Measurements from ENCODE around the gene GPR31. TPM values are rescaled to one million over a fixed set of nuclear protein-coding genes. Genes with fewer than 3 reads are reported as not detected.

Gene GPR31
- total and polyA plus RNA-seq, 2 of the 4 experiments (the other 2 are of a cell fraction), result not detected

GRCh38 chr6:167164261-167164660 is 6.5 kb upstream of the GPR31 start:
- no peak overlapping the region for H3K9ac ChIP-seq (ENCODE audit: low read depth, low read length)
- in situ Hi-C loops (cut with MboI; ENCODE audit: low sequenced_read_pairs) (no loop called here), dilution Hi-C loops (cut with HindIII; ENCODE audit: low sequenced_read_pairs, unreplicated experiment) (no loop called here), intact Hi-C loops (cut with micrococcal nuclease) (no loop called here)
- H3K9me1 ChIP-seq (ENCODE audit: insufficient read depth, low read length), result no peaks in the 10 kb centered on the region
- H3K9me3 ChIP-seq (ENCODE audit: control insufficient read depth, insufficient read depth, low read length), result peaks cover 4% of the 10 kb centered on the region
- no peak overlapping the region for H2AK9ac ChIP-seq (replicated peaks; ENCODE audit: low read depth, low read length, poor library complexity)
- H2BK20ac ChIP-seq (ENCODE audit: low read depth, low read length), result no peak overlapping the region
- no peak overlapping the region for H3K18ac ChIP-seq (ENCODE audit: low read depth, low read length)
- no peak overlapping the region for H3K4me3 ChIP-seq (ENCODE audit: insufficient read depth, low read depth, low read length)
- POLR2A ChIA-PET (ENCODE audit: unreplicated experiment), result no interaction called here
- ATAC-seq (ENCODE audit: low read depth), result no peak
- CTCF ChIA-PET, result no interaction called here
- no peaks in the 10 kb centered on the region for H3K79me1 ChIP-seq (ENCODE audit: low read depth in 1 of 2, low read length in 2 of 2)
- no peak for TF ChIP-seq ELK1 (IDR thresholded peaks at IDR 0.05; ENCODE audit: borderline replicate concordance, low read depth, low read length)
- no peak for TF ChIP-seq SMC3 (IDR thresholded peaks at IDR 0.05; ENCODE audit: low read depth, low read length)
- TF ChIP-seq CHD1 (IDR thresholded peaks at IDR 0.05; ENCODE audit: low read depth, low read length), result no peak
- TF ChIP-seq RAD21 (IDR thresholded peaks at IDR 0.05; ENCODE audit: low read length), result no peak
- TF ChIP-seq USF2 (IDR thresholded peaks at IDR 0.05; ENCODE audit: low read depth, low read length), result no peak
- TF ChIP-seq FOS (IDR thresholded peaks at IDR 0.05; ENCODE audit: low read depth, low read length), result no peak
- TF ChIP-seq CEBPB (IDR thresholded peaks at IDR 0.05; ENCODE audit: low read depth, low read length), result no peak
- no peak for TF ChIP-seq CTCF (conservative IDR thresholded peaks at IDR 0.05; ENCODE audit: low read depth, low read length)
- TF ChIP-seq BHLHE40 (IDR thresholded peaks at IDR 0.05; ENCODE audit: low read depth, low read length), result no peak
- no peak for TF ChIP-seq RCOR1 (IDR thresholded peaks at IDR 0.05; ENCODE audit: insufficient replicate concordance, low read length)
- no peak for TF ChIP-seq MXI1 (IDR thresholded peaks at IDR 0.05; ENCODE audit: borderline replicate concordance, low read depth, low read length)
- no peak for TF ChIP-seq MAZ (IDR thresholded peaks at IDR 0.05; ENCODE audit: borderline replicate concordance, low read depth, low read length)
- no peak for TF ChIP-seq RFX5 (IDR thresholded peaks at IDR 0.05; ENCODE audit: low read depth, low read length)
- TF ChIP-seq NFE2L2 (IDR thresholded peaks at IDR 0.05; ENCODE audit: low read depth, low read length), result no peak
- no peak for TF ChIP-seq POLR2A (IDR thresholded peaks at IDR 0.05; ENCODE audit: low read depth, low read length)
- TF ChIP-seq MAFK (IDR thresholded peaks at IDR 0.05; ENCODE audit: low read depth, low read length), result no peak
- no peaks in the 10 kb centered on the region for H3K36me3 ChIP-seq (ENCODE audit: control insufficient read depth, insufficient read depth, low read length)
- H2BK120ac ChIP-seq (ENCODE audit: low read depth, low read length), result no peak overlapping the region
- no TSS peak for BruUV-seq (replicated peaks)
- H3K27ac ChIP-seq (ENCODE audit: insufficient read depth, low read length), result no peak overlapping the region
- WGBS, 2 experiments (ENCODE audit: extremely low coverage in 2 of 2, insufficient read length in 1 of 2), result no CpG with 5 or more reads among the region's 3 CpGs
- no peak overlapping the region for H3K4me2 ChIP-seq (ENCODE audit: low read depth, low read length)
- H3K23ac ChIP-seq (ENCODE audit: low read depth, low read length), result no peak overlapping the region
- no peak overlapping the region for H2BK15ac ChIP-seq (ENCODE audit: low read depth, low read length)
- no peak overlapping the region for H2BK5ac ChIP-seq (ENCODE audit: low read depth, low read length, poor library complexity, severe bottlenecking)
- no peak overlapping the region for H4K91ac ChIP-seq (ENCODE audit: insufficient read depth, low read depth, low read length)
- DNase-seq, result no peak
- no peaks in the 10 kb centered on the region for H3K4me1 ChIP-seq (ENCODE audit: control insufficient read depth, insufficient read depth, low read length)
- H3K14ac ChIP-seq (replicated peaks; ENCODE audit: low read depth, low read length), result no peak overlapping the region
- no peak overlapping the region for H3K4ac ChIP-seq (ENCODE audit: low read depth, low read length)
- H4K8ac ChIP-seq (ENCODE audit: low read depth in 2 of 2, low read length in 2 of 2), result no peak overlapping the region
- no peaks in the 10 kb centered on the region for H4K20me1 ChIP-seq (ENCODE audit: insufficient read depth, low read length)
- H2AFZ ChIP-seq (replicated peaks; ENCODE audit: low read length, poor library complexity), result no peak overlapping the region
- no peak overlapping the region for H3K56ac ChIP-seq (ENCODE audit: extremely low read depth, insufficient read depth, low read length)
- no peak overlapping the region for H2AK5ac ChIP-seq (ENCODE audit: low read depth, low read length)
- no peaks in the 10 kb centered on the region for H3K27me3 ChIP-seq (ENCODE audit: control insufficient read depth, insufficient read depth, low read length)
- no peak overlapping the region for H4K5ac ChIP-seq (ENCODE audit: low read depth, low read length)
